ENCODE results near the gene C3. TPM values are rescaled to one million over a fixed set of nuclear protein-coding genes. Genes with fewer than 3 reads are reported as not detected.
"Not testable (repeated sequence)": the region's sequence is repeated elsewhere in the genome, so short reads cannot be mapped to it uniquely, and the experiment has no call there.

Gene C3
- total RNA-seq, 1 donor from 2014 or later: 0.69 TPM

GRCh38 chr19:6711605-6712004 lies 8.8 kb downstream of the C3 start:
- DNase-seq: no peak
- Mint-ChIP-seq H3K27me3 (ENCODE audit: unreplicated experiment) (peaks cover 13% of the 10 kb centered on the region), H3K9me3 (ENCODE audit: unreplicated experiment) (peaks cover 8% of the 10 kb centered on the region)

DNA sequence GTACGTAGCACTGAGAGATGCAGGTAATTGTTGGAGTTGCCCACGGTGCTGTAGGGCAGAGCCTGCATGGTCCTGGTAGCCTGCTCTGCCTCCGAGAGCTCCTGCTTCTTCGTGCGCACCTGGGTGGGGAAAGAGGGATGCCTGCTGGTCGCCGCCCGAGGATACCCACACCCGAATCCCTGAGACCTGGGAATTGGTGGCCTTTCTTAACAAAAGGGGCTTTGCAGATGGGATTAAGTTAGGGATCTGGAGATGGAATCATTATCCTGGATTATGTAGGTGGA lies 9.4 kb downstream of the C3 start:
- H3K9me3 Mint-ChIP-seq (ENCODE audit: unreplicated experiment): peaks cover 8% of the 10 kb centered on the region

More at GRCh38 chr19:6711605-6712004, 8.8 kb downstream of the C3 start:
- peaks cover 6% of the 10 kb centered on the region for H3K36me3 Mint-ChIP-seq (ENCODE audit: unreplicated experiment)
- no peak overlapping the region for H3K27ac Mint-ChIP-seq (ENCODE audit: unreplicated experiment)
- H3K4me3 Mint-ChIP-seq (ENCODE audit: unreplicated experiment): no peak overlapping the region
- H3K4me1 Mint-ChIP-seq (ENCODE audit: low read depth, unreplicated experiment): peaks cover 8% of the 10 kb centered on the region
- TF ChIP-seq, protein P1, sequence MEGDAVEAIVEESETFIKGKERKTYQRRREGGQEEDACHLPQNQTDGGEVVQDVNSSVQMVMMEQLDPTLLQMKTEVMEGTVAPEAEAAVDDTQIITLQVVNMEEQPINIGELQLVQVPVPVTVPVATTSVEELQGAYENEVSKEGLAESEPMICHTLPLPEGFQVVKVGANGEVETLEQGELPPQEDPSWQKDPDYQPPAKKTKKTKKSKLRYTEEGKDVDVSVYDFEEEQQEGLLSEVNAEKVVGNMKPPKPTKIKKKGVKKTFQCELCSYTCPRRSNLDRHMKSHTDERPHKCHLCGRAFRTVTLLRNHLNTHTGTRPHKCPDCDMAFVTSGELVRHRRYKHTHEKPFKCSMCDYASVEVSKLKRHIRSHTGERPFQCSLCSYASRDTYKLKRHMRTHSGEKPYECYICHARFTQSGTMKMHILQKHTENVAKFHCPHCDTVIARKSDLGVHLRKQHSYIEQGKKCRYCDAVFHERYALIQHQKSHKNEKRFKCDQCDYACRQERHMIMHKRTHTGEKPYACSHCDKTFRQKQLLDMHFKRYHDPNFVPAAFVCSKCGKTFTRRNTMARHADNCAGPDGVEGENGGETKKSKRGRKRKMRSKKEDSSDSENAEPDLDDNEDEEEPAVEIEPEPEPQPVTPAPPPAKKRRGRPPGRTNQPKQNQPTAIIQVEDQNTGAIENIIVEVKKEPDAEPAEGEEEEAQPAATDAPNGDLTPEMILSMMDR (IDR thresholded peaks at IDR 0.05; ENCODE audit: partially characterized antibody, unreplicated experiment): no peak

GRCh38 chr19:6710273-6711077 lies 10.0 kb downstream of the C3 start:
- Mint-ChIP-seq H3K27me3 (ENCODE audit: unreplicated experiment) (peaks cover 17% of the 10 kb centered on the region), H3K9me3 (ENCODE audit: unreplicated experiment) (peaks cover 8% of the 10 kb centered on the region), H3K36me3 (ENCODE audit: unreplicated experiment) (peaks cover 6% of the 10 kb centered on the region), H3K27ac (ENCODE audit: unreplicated experiment) (no peak overlapping the region), H3K4me1 (ENCODE audit: low read depth, unreplicated experiment) (peaks cover 8% of the 10 kb centered on the region), H3K4me3 (ENCODE audit: unreplicated experiment) (no peak overlapping the region)
- TF ChIP-seq, protein P1 (IDR thresholded peaks at IDR 0.05; ENCODE audit: partially characterized antibody, unreplicated experiment): no peak
- no peak for DNase-seq

More for the DNA sequence above, 9.4 kb downstream of the C3 start:
- H3K4me3 Mint-ChIP-seq (ENCODE audit: unreplicated experiment): peak overlapping the region; percentile 32
- peaks cover 6% of the 10 kb centered on the region for H3K36me3 Mint-ChIP-seq (ENCODE audit: unreplicated experiment)
- TF ChIP-seq, protein P1 (IDR thresholded peaks at IDR 0.05; ENCODE audit: partially characterized antibody, unreplicated experiment): no peak
- H3K4me1 Mint-ChIP-seq (ENCODE audit: low read depth, unreplicated experiment): peaks cover 8% of the 10 kb centered on the region
- no peak overlapping the region for H3K27ac Mint-ChIP-seq (ENCODE audit: unreplicated experiment)
- peaks cover 17% of the 10 kb centered on the region for H3K27me3 Mint-ChIP-seq (ENCODE audit: unreplicated experiment)
- no peak for DNase-seq

- peaks cover 8% of the 10 kb centered on the region for H3K9me3 Mint-ChIP-seq (ENCODE audit: unreplicated experiment)
- H3K27me3 Mint-ChIP-seq (ENCODE audit: unreplicated experiment): peaks cover 17% of the 10 kb centered on the region
- peaks cover 8% of the 10 kb centered on the region for H3K4me1 Mint-ChIP-seq (ENCODE audit: low read depth, unreplicated experiment)
- H3K36me3 Mint-ChIP-seq (ENCODE audit: unreplicated experiment): peaks cover 6% of the 10 kb centered on the region
- H3K27ac Mint-ChIP-seq (ENCODE audit: unreplicated experiment): no peak overlapping the region
- H3K4me3 Mint-ChIP-seq (ENCODE audit: unreplicated experiment): no peak overlapping the region
- no peak for DNase-seq
- TF ChIP-seq, protein P1 (IDR thresholded peaks at IDR 0.05; ENCODE audit: partially characterized antibody, unreplicated experiment): no peak
Observed at GRCh38 chr19:6709549-6709948, 10.9 kb downstream of the C3 start.

DNA sequence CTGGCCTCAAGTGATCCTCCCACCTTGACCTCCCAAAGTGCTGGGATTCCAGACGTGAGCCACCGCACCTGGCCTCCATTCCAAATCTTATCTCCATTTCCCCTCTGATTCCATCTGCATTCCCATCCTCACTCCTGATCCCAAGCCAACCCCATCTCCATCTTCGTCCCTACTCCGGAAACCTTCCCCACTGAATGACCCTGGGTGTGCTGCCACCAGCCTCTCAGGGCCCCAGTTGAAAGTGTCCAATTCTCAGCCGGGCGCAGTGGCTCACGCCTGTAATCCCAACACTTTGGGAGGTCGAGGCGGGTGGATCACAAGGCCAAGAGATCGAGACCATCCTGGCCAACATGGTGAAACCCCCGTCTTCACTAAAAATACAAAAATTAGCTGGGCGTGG lies 11.5 kb downstream of the C3 start:
- H3K36me3 Mint-ChIP-seq (ENCODE audit: unreplicated experiment); H3K27ac Mint-ChIP-seq (ENCODE audit: unreplicated experiment); DNase-seq; H3K4me1 Mint-ChIP-seq (ENCODE audit: low read depth, unreplicated experiment); H3K9me3 Mint-ChIP-seq (ENCODE audit: unreplicated experiment); H3K4me3 Mint-ChIP-seq (ENCODE audit: unreplicated experiment): not testable (repeated sequence)
- H3K27me3 Mint-ChIP-seq (ENCODE audit: unreplicated experiment): peaks cover 17% of the 10 kb centered on the region

All from glutamatergic neuron (in vitro differentiated cells).